Mucosa of stomach (tissue), 1 donor: ENCODE measurements around the gene FKBP1A.

Experiments used
- H3K27me3 ChIP-seq: one replicate; pipeline ENCODE4 v1.7.0; 2013; ENCODE audit warnings: mild to moderate bottlenecking, low read length; ENCODE audit not compliant: control insufficient read depth, insufficient read depth
- H3K36me3 ChIP-seq: one replicate; pipeline ENCODE4 v1.7.0; 2013; ENCODE audit warnings: low read length; ENCODE audit not compliant: control insufficient read depth, insufficient read depth
- H3K4me1 ChIP-seq: one replicate; pipeline ENCODE4 v1.7.0; 2013; ENCODE audit warnings: mild to moderate bottlenecking, low read length; ENCODE audit not compliant: control insufficient read depth, insufficient read depth
- H3K4me3 ChIP-seq: one replicate; pipeline ENCODE4 v1.7.0; 2013; ENCODE audit warnings: low read length
- H3K9ac ChIP-seq: one replicate; pipeline ENCODE4 v1.7.0; 2013; ENCODE audit warnings: mild to moderate bottlenecking, low read length, moderate library complexity
- H3K9me3 ChIP-seq: one replicate; pipeline ENCODE4 v1.7.0; 2013; ENCODE audit warnings: mild to moderate bottlenecking, low read length, moderate library complexity; ENCODE audit not compliant: control insufficient read depth
- donor health status: Pancreatic carcinoma.

Gene FKBP1A

DNA sequence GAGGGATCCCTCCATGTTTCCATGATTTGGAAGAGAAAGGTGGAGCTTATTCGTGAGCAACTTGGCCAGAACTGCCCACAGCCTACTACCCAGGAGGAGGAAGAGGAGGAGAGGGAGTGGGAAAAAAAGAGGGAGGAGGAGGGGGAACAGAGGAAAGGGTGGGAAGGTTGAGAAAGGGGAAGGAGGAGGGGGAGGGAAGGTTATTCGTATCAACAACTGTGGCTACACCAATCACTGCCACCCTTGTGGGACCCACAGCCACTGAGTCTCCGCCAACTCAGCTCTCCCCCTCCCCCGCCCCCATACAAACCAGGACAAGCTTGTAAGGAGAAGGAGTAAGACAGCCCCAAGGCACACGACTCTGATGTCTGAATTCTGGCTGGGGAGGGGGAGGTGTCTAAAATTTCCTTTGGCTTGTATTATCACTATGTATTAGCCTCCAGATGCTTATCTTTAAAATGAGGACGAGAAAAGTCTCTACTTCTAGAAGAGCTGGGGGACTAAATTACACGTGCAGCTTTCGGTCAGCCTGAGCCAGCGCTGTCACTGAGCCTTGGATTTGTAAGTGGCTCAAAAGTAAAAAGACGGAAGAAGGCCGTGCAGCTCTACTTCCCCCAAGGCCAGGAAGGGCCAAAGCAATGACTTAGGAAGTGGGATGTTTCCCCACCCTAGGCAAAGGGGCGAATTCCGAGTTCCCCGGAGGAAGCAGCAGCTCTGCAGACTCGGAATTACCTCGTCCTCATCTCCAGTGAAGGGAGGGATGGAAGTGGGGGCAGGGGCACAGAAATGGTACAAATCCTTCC is 1.0 kb downstream of the FKBP1A start:
- Histone ChIP-seq H3K36me3 (no peaks in the 10 kb centered on the region), H3K9ac (peak overlapping the region; percentile 77), H3K4me1 (peaks cover 48% of the 10 kb centered on the region)

DNA sequence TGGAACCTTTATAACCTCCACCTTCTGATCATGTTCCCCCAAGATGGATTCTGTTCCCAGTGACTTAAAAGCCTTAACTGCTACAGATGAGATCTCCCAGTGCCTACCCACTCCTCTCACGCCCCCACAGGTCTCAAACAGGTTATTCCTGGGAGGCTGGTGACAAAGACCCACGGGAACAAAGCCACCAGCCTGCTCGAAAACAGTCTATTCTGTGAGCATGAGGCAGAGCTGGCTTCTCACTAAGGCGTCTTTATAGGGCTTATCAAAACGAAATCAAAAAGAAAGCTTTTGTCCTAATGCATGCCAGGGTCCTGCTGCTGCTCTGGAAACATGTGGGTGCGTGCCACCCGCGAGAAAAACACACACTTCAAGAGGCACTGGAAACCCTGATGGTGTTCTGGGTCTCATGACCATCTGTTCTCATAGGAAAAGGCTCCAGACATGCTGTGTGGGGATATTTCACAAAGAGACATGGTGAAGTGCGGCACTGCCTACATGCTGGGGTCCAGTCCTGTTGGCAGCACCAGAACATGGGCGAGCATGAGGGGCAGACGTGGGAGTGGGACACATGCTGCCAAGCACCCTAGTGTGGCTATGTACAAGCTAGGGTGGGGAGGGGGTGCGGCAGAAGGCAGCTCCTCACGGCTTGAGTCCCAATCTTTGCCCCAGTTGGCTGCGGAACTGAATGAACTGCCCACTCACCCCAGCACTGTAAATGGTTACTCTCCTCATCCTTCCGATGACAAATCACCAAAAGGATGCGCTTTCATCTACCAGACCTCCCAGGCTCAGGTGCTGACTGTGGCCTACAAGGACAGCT is 2.1 kb downstream of the FKBP1A start:
- no peaks in the 10 kb centered on the region for H3K27me3 ChIP-seq
- no peak overlapping the region for H3K4me3 ChIP-seq
- H3K9me3 ChIP-seq = no peaks in the 10 kb centered on the region
- H3K9ac ChIP-seq = peak overlapping the region; percentile 77
- no peaks in the 10 kb centered on the region for H3K36me3 ChIP-seq
- H3K4me1 ChIP-seq = peaks cover 55% of the 10 kb centered on the region

More for the DNA sequence above, 1.0 kb downstream of the FKBP1A start:
- Histone ChIP-seq H3K27me3 (no peaks in the 10 kb centered on the region), H3K9me3 (no peaks in the 10 kb centered on the region), H3K4me3 (peak overlapping the region; percentile 91)

DNA sequence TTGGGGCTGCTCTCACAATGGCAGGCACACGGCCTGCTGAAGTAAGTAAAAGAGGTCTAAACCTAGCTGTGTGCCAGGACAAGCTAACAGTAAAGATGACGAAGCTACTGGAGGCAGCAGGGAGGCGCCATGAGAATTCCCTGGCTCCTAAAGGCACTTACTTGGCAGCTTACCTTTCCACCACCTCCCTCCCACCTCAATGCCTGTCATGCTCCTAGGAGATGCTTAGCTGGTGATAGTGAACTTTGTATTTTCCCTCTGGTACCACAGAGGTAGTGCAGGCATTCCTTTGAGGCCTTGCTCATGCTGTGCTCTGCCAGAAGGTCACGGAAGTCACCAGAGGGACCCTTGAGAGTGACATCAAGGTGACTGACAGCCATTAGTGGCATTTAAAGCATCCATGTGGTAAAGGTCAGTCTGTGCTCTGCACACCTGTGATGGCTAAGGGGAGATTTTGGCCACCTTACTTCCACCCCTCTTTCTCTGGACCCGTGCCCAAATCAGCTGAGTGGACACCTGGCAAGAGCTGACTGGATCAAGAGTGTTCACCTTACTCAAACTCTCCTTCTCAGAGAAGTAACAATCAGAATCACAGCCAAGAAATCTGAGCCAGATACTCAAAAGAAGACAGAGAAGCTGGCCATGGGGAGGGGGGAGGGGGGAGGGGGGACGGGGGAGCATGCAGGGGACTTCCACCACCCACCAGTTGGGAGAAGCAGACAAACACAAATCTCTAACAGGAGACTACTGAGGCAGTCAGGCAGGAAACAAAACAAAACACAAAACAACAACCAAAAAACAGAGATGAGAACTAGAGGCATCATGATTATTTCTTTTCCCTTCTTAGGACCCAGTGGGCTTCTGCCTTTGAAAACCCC is 2.9 kb downstream of the FKBP1A start:
- Histone ChIP-seq H3K9ac (peak overlapping the region; percentile 8), H3K9me3 (no peaks in the 10 kb centered on the region), H3K27me3 (no peaks in the 10 kb centered on the region), H3K4me3 (no peak overlapping the region), H3K36me3 (no peaks in the 10 kb centered on the region), H3K4me1 (peaks cover 56% of the 10 kb centered on the region)

DNA sequence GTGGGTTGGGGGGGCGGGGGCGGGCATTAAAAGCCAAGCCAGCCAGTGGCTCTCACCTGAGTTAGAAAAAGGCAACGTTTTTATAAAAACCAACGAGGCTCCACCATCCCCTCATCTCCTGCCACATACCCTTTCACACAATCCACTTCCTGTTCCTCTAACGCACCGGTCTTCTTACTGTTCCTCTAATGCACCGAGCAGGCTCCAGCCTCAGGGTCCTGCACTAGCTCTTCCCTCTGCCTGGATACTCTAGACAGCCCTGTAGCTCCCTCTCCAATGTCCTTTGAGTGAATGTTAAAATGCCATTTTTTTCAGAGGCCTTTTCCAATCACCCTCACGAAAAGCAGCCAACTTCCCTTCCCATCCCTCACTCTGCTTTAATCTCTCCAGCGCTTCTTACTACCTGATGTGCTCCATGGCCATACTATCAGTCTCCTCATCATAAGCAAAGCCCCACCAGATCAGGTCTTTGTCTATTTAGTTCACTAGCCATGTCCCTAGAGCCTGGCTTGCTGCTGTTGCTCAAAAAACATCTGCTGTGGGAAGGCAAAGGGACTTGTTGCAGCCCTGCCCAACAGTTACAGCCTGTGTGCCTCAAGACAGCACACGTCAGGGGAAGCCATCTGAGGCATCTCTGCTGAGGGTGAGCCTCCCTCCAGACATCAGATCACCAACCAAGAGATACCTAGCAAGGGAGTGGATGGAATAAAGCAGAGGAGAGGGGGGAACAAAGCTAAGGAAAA is 3.9 kb downstream of the FKBP1A start:
- H3K4me3 ChIP-seq = no peak overlapping the region
- H3K27me3 ChIP-seq = no peaks in the 10 kb centered on the region
- peak overlapping the region; percentile 25 for H3K9ac ChIP-seq
- no peaks in the 10 kb centered on the region for H3K36me3 ChIP-seq
- H3K9me3 ChIP-seq = no peaks in the 10 kb centered on the region
- peaks cover 66% of the 10 kb centered on the region for H3K4me1 ChIP-seq

DNA sequence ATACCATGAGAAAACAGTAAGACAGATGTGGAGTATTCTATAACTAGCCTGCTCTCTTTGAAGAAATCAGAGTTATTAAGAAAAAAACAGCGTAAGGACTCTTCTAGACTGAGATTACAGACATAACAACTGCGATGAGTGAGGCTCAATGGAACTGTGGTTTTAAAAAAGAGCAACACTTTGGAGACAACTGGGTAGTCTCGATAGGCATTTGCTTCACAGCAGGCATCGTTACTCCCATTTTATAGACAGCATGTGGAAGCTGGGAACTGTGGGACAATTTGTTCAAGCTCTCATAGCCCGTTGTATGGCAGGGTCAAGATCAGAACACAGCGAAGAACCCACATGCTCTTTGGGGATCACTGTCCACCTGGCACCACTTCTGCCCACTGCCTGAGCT is 4.6 kb downstream of the FKBP1A start:
- Histone ChIP-seq H3K4me1 (peaks cover 67% of the 10 kb centered on the region), H3K9ac (peak overlapping the region; percentile 25), H3K4me3 (no peak overlapping the region), H3K36me3 (no peaks in the 10 kb centered on the region), H3K9me3 (no peaks in the 10 kb centered on the region), H3K27me3 (no peaks in the 10 kb centered on the region)

DNA sequence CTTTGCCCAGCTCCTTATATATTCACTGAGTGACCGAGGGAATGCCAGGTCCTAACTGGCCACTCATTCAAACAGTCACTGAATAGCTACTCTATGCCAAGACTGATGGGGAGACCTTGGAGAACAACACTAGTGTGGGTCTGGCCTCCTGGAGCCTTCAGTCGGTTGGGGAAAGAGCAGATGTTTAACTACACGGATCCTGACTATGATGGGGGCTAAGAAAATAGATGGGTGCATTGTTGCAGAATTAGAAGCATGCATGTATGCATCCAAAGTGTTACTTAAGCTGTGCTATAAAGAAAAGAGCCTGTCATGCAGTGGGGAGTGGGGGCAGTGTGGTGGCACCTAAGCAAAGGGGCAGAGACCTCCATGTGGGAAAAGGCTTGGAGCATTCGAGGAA is 6.5 kb downstream of the FKBP1A start:
- H3K9me3 ChIP-seq = no peaks in the 10 kb centered on the region
- H3K4me1 ChIP-seq = peaks cover 74% of the 10 kb centered on the region
- no peak overlapping the region for H3K4me3 ChIP-seq
- H3K9ac ChIP-seq = no peak overlapping the region
- H3K27me3 ChIP-seq = no peaks in the 10 kb centered on the region
- no peaks in the 10 kb centered on the region for H3K36me3 ChIP-seq

DNA sequence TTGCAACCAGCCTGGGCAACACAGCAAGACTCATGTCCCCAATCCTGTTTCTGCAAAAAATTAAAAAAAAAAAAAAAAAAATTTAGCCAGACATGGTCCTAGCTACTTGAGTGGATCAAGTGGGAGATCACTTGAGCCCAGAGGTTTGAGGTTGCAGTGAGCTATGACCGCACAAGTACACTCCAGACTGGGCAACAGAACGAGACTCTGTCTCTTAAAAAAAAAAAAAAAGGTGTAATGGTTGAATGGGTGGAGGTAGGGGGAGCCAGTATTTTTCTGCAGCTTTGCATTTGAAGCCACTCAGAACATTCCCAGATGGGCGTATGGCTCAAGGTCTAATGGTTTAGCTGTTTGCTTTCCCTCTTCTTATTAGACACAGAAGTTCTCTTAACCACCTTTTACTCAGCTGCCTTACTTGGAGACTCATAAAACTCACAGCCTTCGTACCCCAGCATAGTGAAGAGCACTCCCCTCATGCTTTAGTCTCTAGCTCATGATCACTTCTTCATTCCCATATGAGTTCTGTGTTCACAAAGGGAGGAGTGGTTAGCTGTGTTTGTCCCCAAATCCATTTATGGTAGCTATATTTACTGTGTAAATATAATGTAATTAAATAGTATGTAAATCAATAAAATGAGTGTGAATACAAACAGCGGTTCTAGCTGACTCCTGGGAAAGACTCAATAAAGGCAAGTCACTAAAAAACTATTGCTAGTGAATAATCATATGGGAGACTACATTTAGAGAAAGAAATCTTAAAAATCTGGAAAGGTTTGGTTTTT is 9.0 kb downstream of the FKBP1A start:
- H3K9ac ChIP-seq = no peak overlapping the region
- H3K4me1 ChIP-seq = peaks cover 66% of the 10 kb centered on the region
- H3K9me3 ChIP-seq = no peaks in the 10 kb centered on the region
- no peaks in the 10 kb centered on the region for H3K27me3 ChIP-seq
- no peak overlapping the region for H3K4me3 ChIP-seq
- H3K36me3 ChIP-seq = no peaks in the 10 kb centered on the region

DNA sequence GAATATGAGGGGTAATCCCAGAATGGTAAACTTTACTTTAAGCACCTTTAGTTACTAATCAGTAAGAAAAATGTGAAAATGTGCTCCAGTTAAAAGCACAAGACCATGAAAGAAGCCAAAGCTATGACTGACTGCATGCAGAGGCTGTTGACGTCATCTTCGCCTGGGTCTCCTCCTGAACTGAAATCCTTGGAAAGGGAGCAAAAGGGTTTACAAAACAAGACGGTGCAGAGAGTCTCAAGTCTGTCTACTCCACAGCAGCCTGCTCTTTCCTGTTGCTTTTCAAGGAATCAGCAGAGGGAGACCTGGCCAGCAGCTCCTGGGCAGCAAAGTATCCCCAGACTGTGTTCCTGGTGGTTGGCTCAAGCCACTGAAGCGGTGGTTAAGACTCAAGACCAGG is 10.2 kb downstream of the FKBP1A start:
- H3K27me3 ChIP-seq = no peaks in the 10 kb centered on the region
- no peak overlapping the region for H3K4me3 ChIP-seq
- H3K36me3 ChIP-seq = no peaks in the 10 kb centered on the region
- peaks cover 58% of the 10 kb centered on the region for H3K4me1 ChIP-seq
- H3K9ac ChIP-seq = no peak overlapping the region
- H3K9me3 ChIP-seq = no peaks in the 10 kb centered on the region

DNA sequence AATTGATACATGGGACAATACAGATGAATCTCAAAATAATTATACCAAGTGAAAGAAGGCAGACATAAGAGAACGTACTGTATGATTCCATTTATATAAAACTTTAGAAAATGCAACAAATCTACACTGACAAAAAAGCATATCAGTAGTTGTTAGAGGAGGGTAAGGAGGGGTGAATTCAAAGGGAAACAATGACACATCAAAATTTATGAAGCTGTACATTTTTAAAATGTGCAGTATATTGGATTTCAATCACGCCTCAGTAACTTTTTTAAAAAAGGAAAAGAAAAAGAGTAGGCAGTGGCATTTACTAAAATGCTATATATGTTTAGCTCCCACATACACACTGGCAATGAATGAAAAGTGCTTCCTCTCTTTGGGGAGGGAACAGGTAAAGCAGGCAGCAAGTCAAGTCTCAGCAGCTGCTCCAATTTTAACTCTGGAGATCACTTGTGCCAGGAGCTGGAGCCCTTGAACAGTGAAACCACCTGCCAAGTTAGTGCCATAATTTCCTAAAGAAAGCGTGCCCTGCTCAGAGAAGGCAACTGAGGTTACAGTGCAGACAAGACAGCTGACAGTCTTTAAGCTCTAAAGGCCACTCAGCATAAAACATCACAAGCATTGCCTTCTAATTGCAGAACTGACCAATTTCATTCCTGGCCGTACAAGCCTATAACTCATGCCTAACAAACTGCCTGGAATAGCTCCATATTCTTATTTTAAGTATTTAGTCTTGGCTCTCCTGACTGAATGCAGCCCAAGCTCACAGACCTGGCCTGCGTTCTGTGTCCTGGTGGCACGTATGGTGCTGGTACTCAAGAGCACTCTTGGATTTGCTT is 10.9 kb downstream of the FKBP1A start:
- H3K4me1 ChIP-seq = peaks cover 64% of the 10 kb centered on the region
- no peaks in the 10 kb centered on the region for H3K9me3 ChIP-seq
- H3K27me3 ChIP-seq = no peaks in the 10 kb centered on the region
- H3K9ac ChIP-seq = no peak overlapping the region
- H3K36me3 ChIP-seq = no peaks in the 10 kb centered on the region
- H3K4me3 ChIP-seq = no peak overlapping the region

DNA sequence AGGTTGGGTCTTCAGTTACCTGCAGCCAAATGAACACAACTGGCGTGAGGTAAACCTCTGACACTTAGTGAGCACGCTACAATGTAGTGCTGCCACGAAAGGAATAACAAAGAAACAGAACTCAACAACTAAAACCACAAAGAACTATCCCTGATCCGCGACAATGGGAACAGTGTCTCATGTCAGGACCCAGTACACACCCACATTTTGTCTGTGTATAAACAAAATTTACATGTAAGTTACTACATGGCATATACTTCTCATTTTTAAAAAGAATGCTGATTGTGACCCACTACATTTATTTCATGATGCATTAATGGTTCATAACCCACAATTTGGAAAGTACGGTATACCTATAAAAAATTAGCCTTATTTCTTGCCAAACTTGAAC is 14.1 kb downstream of the FKBP1A start:
- peaks cover 44% of the 10 kb centered on the region for H3K4me1 ChIP-seq
- no peaks in the 10 kb centered on the region for H3K9me3 ChIP-seq
- H3K27me3 ChIP-seq = no peaks in the 10 kb centered on the region
- H3K36me3 ChIP-seq = no peaks in the 10 kb centered on the region
- no peak overlapping the region for H3K9ac ChIP-seq
- H3K4me3 ChIP-seq = no peak overlapping the region
